HepG2 (cell line): Measurements from ENCODE around the gene PAM16. TPM values are rescaled to one million over a fixed set of nuclear protein-coding genes. Genes with fewer than 3 reads are reported as not detected.

Experiments used
- ATAC-seq: fragments of 200-7000 bp; cut with Tn5 transposase; 3 replicates; pipeline ENCODE4 v1.9.1; 2020; ENCODE audit warnings: mild to moderate bottlenecking, moderate library complexity
- BruUV-seq: library from RNA; stranded (reverse); fragments of 400-500 nt; replicated peaks from 2 replicates; lab custom pipeline; 2021; lab: Mats Ljungman, UMichigan
- CTCF ChIA-PET: fragments of 300-600 bp; formaldehyde crosslinking; extraction: SDS; loops from one replicate; lab custom pipeline; 2021; ENCODE audit warnings: low total read pairs, inconsistent platforms, low intra/inter-chr PET ratio; lab: Yijun Ruan, JAX
- POLR2A ChIA-PET: fragments of 350-600 bp; sonication (Branson Sonifier 250); formaldehyde crosslinking; loops from one replicate; lab custom pipeline; 2020; ENCODE audit warnings: antibody characterized with exemption, inconsistent platforms; lab: Yijun Ruan, JAX
- DNase-seq: peaks from one replicate; pipeline ENCODE4 v3.0.0-alpha.2; 2015; ENCODE audit warnings: low spot score
- FAIRE-seq: peaks from 3 replicates; lab custom pipeline; 2011; peaks lifted over from hg19 to GRCh38; lab: Jason Lieb, UNC
- H2AFZ ChIP-seq: one replicate; pipeline ENCODE4 v1.6.1; 2011; ENCODE audit warnings: low read length, inconsistent platforms
- H3K27ac ChIP-seq: fragments of 300-600 bp; 3 replicates; pipeline ENCODE4 v1.8.0; 2011; ENCODE audit warnings: mixed run types, mild to moderate bottlenecking, mixed read lengths, low read length, inconsistent platforms; ENCODE audit not compliant: insufficient read depth; ENCODE audit errors: extremely low read length
- H3K27me3 ChIP-seq, 2 experiments: fragments of 200-600 bp in 1 of 2; 2 replicates in 1 of 2; 3 replicates in 1 of 2; pipeline versions ENCODE4 v1.6.0 to v1.8.0; 2011; ENCODE audit warnings: low read length in 2 of 2, mild to moderate bottlenecking in 2 of 2, moderate library complexity in 2 of 2, inconsistent platforms in 1 of 2; ENCODE audit not compliant: insufficient read depth in 2 of 2, control insufficient read depth in 1 of 2
- H3K36me3 ChIP-seq, 2 experiments: fragments of 200-600 bp in 1 of 2; replicated peaks in 1 of 2; 2 replicates in 1 of 2; 3 replicates in 1 of 2; pipeline versions ENCODE4 v1.5.1 to v1.8.0; 2011; ENCODE audit warnings: low read length in 2 of 2, inconsistent platforms in 1 of 2; ENCODE audit not compliant: insufficient read depth in 2 of 2, control insufficient read depth in 1 of 2
- H3K4me1 ChIP-seq: 2 replicates; pipeline ENCODE4 v1.5.1; 2012; ENCODE audit warnings: low read length, inconsistent platforms; ENCODE audit not compliant: insufficient read depth
- H3K4me2 ChIP-seq: 2 replicates; pipeline ENCODE4 v1.6.0; 2011; ENCODE audit warnings: low read depth, low read length, inconsistent platforms
- H3K4me3 ChIP-seq, 3 experiments: fragments of 200-600 bp in 1 of 3; sonication (generic), shearing (Covaris generic) in 1 of 3; replicated peaks in 1 of 3; 2 replicates each; pipeline ENCODE4 v1.5.1; 2011 to 2016; ENCODE audit warnings: low read length in 3 of 3, inconsistent platforms in 2 of 3, low read depth in 2 of 3, mild to moderate bottlenecking in 2 of 3, control low read depth in 1 of 3, mixed read lengths in 1 of 3; ENCODE audit not compliant: insufficient read depth in 1 of 3
- H3K79me2 ChIP-seq: one replicate; pipeline ENCODE4 v1.6.1; 2011; ENCODE audit warnings: low read length, inconsistent platforms; ENCODE audit not compliant: insufficient read depth
- H3K9ac ChIP-seq: 2 replicates; pipeline ENCODE4 v1.6.0; 2011; ENCODE audit warnings: mild to moderate bottlenecking, low read depth, low read length, inconsistent platforms; ENCODE audit not compliant: insufficient read depth
- H3K9me3 ChIP-seq: 2 replicates; pipeline ENCODE4 v1.5.1; 2012; ENCODE audit warnings: mild to moderate bottlenecking, low read length
- H4K20me1 ChIP-seq: 2 replicates; pipeline ENCODE4 v1.6.0; 2011; ENCODE audit warnings: inconsistent platforms, mild to moderate bottlenecking, low read length, moderate library complexity; ENCODE audit not compliant: insufficient read depth
- CREB3 ChIP-seq: sonication (generic); formaldehyde crosslinking; IDR thresholded peaks from 2 replicates; pipeline ENCODE4 v1.5.0; 2020; ENCODE audit warnings: missing genetic modification reagents
- MXD1 ChIP-seq: sonication (generic); formaldehyde crosslinking; IDR thresholded peaks from 2 replicates; pipeline ENCODE4 v1.4.0; 2020; ENCODE audit warnings: mild to moderate bottlenecking, missing genetic modification reagents
- SIX1 ChIP-seq: sonication (generic); formaldehyde crosslinking; IDR thresholded peaks from 2 replicates; pipeline ENCODE4 v1.4.0; 2020; ENCODE audit warnings: missing genetic modification reagents, borderline replicate concordance
- ZBTB44 ChIP-seq: sonication (generic); formaldehyde crosslinking; IDR thresholded peaks from 2 replicates; pipeline ENCODE4 v1.4.0; 2020; ENCODE audit warnings: missing genetic modification reagents
- ZMYM3 ChIP-seq: sonication (generic); formaldehyde crosslinking; IDR thresholded peaks from 2 replicates; pipeline ENCODE4 v1.5.1; 2020; ENCODE audit warnings: mild to moderate bottlenecking, missing genetic modification reagents
- ZNF280B ChIP-seq: sonication (generic); formaldehyde crosslinking; IDR thresholded peaks from 2 replicates; pipeline ENCODE4 v1.5.0; 2020; ENCODE audit warnings: missing genetic modification reagents, mild to moderate bottlenecking, borderline replicate concordance
- ZNF629 ChIP-seq: sonication (generic); formaldehyde crosslinking; conservative IDR thresholded peaks from 2 replicates; pipeline ENCODE4 v1.5.0; 2020; ENCODE audit warnings: missing genetic modification reagents
- WGBS: methylation state at CpG from one replicate; pipeline ENCODE4 v1.1.6; 2017; ENCODE audit warnings: low lambda C conversion rate; 5-methylcytosine and 5-hydroxymethylcytosine counted together
- in situ Hi-C: cut with HindIII; loops from 2 replicates; pipeline ENCODE4 v1.10.0; 2017; ENCODE audit warnings: low pct_unique_long_range_greater_than_20kb; ENCODE audit not compliant: extremely low pct_ligation_motif_present
- intact Hi-C: fragments of 100-400 bp; cut with micrococcal nuclease; formaldehyde crosslinking; loops from one replicate; pipeline ENCODE4 v1.10.0; 2022; ENCODE audit not compliant: unreplicated experiment
- polyA plus RNA-seq, 8 experiments: library from polyadenylated mRNA; depleted of rRNA in 3 of 8; stranded (reverse) in 7 of 8; unstranded in 1 of 8; fragments of >200 nt; fragmentation: Illumina TruSeq in 4 of 8; extraction: Trizol in 4 of 8; gene quantifications; 2 replicates each; pipeline versions ENCODE4 v1.2.1 to v1.2.3, GENCODE V29; 2011 to 2016; ENCODE audit warnings: low read depth in 4 of 8, missing spikeins in 1 of 8, mixed read lengths in 1 of 8; ENCODE audit not compliant: insufficient read depth in 1 of 8
- total RNA-seq, 5 experiments: library from RNA; depleted of rRNA; stranded (reverse); fragments of >200 nt; fragmentation: Illumina TruSeq; extraction: Trizol; gene quantifications; 2 replicates each; pipeline ENCODE4 v1.2.3, GENCODE V29; 2016; ENCODE audit warnings: low read depth in 1 of 5

Gene PAM16
- total and polyA plus RNA-seq, 2 of the 13 experiments (the other 11 are each of a cell fraction or from before 2014, with no cell fraction given) = 51.5 to 51.8 TPM

- no peaks in the 10 kb centered on the region for H3K79me2 ChIP-seq
- H4K20me1 ChIP-seq = no peaks in the 10 kb centered on the region
- WGBS = 94% methylated on average over 5 of the region's 6 CpGs
- H3K36me3 ChIP-seq = no peaks in the 10 kb centered on the region
- H3K4me2 ChIP-seq = no peak overlapping the region
- CTCF ChIA-PET = interaction anchor here (1.2 to 5.6 kb wide), 2 partner anchors 11 to 13 kb away, joined by 3 to 69 read pairs; no protein-coding TSS in a partner anchor
- no peak overlapping the region for H3K27ac ChIP-seq
- peaks cover 0 to 22% of the 10 kb centered on the region in 2 experiments; a peak in 2 of 5 replicates for H3K27me3 ChIP-seq
- POLR2A ChIA-PET = interaction anchor here (0.7 kb wide), 1 partner anchor 214 kb away, joined by 3 read pairs; no protein-coding TSS in a partner anchor
- no peak overlapping the region for H3K9ac ChIP-seq
- H3K4me1 ChIP-seq = peaks cover 76% of the 10 kb centered on the region
- DNase-seq = no peak
- intact Hi-C loops = no loop called here
- H3K4me3 ChIP-seq = no peak overlapping the region
- no peaks in the 10 kb centered on the region for H3K9me3 ChIP-seq
- TF ChIP-seq ZMYM3 (CRISPR knock-in tag) (0 out of 2 replicates have a peak, but pooled peaks have one; percentile 25), ZNF629 (CRISPR knock-in tag) (peak; percentile 92), MXD1 (CRISPR knock-in tag) (no peak), ZNF280B (CRISPR knock-in tag) (no peak), ZBTB44 (no peak), CREB3 (CRISPR knock-in tag) (no peak), SIX1 (CRISPR knock-in tag) (no peak)
- TF ChIP-seq, all 625 proteins: peak for 2
- ATAC-seq = no peak
- FAIRE-seq = no peak
- in situ Hi-C loops = loop anchor here (10.0 kb wide), 1 partner anchor 51 kb away; the partner anchor contains the start of gene TFAP4
- no TSS peak for BruUV-seq
- no peak overlapping the region for H2AFZ ChIP-seq
Measured at GRCh38 chr16:4325253-4325758, 25.8 kb downstream of the PAM16 start.
